T-helper 1 cell (primary cell): Measurements from ENCODE around the gene DNMT3A.

Source experiments
- DNase-seq, 5 donors: peaks; one replicate each; pipeline ENCODE4 v3.0.0-alpha.2; 2012 to 2020

The DNMT3A gene

GRCh38 chr2:25303633-25304236 is 38.0 kb downstream of the DNMT3A start:
- DNase-seq = no peak

GRCh38 chr2:25302758-25303375 is 38.9 kb downstream of the DNMT3A start:
- no peak for DNase-seq

DNA sequence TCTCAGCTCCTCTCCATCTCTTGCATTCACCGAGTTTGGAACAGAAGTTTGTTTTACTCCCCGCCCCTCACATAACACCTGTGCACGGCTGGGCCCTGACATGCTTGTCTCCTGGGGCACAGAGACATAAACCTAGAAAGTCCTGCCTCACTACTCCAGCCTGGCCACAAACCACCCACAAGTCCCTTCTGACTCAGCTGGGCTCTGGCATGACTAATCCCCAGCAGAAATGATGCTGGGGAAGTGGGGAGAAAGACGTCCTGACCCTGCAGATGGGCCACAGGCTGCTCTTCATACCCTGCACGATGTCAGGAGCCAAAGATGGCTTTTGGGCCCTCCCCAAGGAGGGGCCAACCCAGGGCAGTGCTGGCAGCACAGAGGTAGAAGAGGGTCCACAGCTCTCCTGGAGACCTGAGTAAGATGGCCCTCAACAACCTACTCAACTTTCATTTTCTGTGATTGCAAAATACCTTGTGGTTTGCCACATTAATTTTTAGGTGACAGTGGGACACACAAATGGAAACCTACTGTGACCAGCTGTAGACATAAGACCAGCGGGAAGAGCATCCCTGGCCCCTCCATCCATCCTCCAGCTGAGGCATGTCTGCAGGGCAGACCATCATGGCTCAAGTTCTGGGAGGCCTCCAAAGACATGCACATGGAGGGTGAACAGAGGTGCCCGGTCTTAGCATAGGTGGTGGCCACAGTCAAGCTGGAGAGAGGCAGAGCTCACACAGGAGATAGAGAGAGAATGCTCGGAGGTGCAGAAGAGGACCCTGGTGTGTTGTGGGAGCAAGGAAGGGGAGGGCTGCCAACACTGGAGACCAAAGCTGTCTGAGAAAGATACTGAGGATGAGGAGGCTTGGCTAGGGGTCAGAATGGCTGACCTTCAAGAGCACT is 40.0 kb downstream of the DNMT3A start:
- peak in 1 of 5 donors; percentile 92 for DNase-seq

- DNase-seq = no peak
Observed at GRCh38 chr2:25300001-25300400, 41.7 kb downstream of the DNMT3A start.

DNA sequence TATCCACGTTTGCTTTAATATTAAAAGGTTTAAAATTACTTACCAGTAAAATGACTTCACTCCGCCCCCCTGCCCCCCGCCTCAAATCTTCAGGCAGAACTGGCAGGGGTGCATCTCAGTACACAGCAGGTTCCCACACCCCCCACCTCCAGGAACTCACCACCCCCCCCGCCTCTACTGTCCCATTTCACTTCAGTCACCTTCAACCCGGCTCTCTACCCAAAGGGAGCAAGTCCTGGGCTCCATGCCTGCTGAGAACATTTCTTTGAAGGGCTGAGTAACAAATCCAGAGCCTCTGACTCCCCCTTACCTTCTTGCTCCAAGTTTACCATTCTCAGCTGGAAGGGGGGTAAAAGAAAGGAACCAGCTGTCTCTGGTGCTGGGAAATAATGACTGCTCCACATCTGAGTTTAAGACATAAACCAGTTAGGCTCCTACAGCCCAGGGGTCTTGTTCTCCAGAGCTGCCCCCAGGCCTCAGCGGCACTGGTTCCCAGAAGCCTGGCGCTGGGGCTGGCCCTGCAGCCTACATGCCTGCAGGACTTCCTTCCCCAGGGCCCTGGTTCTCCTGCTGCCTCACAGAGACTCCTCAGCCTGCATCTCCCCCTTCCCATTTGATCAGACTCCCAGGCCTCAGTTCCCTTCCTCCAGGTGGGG is 42.8 kb downstream of the DNMT3A start:
- DNase-seq = no peak

DNA sequence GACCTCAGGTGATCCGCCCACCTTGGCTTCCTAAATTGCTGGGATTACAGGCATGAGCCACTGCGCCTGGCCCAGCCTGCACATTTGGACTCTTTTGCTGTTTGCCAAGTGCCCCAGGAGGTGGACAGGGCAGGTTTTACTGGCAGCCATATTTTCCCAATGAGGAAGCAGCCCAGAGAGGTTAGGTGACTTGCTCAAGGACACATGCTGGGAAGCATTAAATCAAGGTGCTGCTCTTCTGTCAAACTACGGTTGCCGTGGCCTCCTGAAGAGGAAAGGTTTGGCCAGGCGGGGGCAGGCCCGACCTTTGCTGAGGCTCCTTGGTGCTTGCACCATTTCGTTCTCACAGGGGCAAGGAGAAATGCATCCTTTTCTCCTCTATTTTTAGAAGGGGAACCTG is 44.0 kb downstream of the DNMT3A start:
- DNase-seq = no peak

DNA sequence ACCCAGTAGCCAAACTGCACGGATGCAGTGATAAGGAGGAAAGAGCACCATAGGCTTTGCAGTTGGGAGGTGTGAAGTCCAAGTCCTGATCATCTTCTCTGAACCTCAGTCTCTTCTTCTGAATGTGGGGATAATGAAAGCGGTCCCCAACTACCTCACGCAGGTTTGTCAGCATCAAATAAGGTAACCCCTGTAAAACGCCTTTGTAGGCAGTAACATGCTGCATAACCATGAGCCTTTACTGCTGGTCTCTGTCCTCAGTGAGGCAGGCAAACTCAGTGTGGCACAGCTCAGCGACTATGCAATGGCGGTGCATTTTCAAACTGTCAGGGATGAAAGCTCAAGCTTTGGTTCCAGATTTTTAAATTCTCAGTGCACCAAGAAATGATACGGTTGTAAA is 46.1 kb downstream of the DNMT3A start:
- no peak for DNase-seq

DNA sequence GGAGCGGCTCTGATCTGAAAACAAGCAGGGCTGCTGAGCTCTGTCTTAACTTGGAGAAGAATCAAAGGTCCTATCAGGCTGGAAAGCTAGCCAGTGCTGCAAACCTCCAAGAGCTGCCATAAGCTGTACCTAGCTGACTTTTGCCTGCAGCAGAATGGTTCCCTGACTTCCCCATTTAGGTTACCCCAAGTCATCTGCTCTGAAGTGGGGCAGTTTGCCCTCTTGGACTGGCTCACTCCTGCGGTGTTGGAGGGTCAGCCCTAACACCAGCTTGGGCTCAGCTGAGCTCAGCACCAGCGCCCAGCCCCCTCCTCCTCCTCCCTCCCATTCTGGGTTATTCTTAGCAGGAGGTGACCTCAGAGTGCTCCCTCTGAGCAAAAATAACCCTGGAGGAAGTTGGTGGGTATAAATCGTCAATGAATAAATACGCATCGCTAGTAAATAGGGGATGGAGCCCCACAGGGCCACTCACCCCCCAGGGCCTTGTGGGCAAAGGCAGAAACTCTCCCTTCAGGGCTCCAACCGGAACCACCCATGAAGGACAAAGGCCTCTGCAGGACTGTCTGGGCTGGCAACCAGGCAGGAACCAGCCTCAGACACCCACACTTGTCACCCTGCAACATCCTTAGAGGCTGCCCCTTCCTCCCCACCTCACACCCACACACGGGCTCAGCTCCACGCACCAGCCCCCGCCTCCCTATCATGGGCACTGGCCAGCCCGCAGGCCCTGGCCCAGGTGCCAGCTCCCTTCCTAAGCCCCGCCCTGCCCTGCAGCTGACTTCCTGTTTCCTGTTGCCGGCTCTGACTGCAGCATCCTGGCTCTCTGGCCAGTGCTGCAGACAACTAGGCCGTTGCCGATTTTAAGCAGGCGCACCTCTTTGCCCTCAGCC is 46.9 kb downstream of the DNMT3A start:
- DNase-seq = peak; percentile 61 to 90 (median 67)

DNA sequence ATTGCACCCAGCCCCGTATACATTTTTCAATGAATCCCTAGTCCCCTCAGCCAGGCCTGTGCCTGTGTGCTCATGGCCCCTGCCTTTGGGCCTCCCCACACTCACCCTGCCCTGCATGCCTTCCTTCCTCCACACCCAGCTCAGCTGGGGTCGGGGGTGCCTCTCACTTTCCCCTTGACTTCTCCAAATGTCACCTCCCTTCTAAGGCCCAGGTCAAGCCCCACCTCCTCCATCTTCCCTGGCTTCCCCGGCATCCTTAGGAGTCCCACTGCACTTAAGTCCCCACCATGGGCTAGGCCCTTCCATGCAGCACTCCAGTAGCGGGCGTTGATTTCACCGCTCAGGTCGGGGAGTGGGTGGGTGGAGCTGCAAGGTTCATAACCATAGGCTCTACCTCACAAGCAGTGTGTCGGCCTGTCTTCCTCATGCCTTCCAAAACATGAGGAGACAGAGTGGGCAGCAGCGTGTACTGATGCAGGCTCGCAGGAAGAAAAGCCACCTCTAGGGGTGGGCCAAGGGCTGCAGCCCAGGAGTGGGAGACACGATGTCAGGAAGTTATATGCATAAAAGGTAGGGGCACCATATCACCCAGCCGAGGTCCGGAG is 47.7 kb downstream of the DNMT3A start:
- no peak for DNase-seq

DNA sequence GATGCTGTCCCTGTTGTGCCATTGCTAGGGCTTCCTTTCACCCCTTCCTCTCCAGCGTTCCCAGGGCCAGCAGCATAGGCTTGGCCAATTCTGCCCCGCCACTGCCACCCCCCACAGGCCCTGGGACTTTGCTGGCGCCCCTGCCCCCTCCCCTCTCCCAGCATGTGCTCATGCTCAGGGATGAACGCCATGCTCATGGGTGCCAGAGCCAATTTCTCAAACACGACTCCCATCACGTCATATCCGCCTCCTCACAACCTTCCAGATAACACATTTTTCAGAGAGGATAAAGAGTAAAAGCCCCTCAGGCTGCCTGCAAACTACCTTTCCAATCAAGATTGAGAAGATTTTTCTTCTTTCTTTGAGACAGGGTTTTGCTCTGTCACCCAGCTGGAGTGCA is 48.6 kb downstream of the DNMT3A start:
- no peak for DNase-seq

DNA sequence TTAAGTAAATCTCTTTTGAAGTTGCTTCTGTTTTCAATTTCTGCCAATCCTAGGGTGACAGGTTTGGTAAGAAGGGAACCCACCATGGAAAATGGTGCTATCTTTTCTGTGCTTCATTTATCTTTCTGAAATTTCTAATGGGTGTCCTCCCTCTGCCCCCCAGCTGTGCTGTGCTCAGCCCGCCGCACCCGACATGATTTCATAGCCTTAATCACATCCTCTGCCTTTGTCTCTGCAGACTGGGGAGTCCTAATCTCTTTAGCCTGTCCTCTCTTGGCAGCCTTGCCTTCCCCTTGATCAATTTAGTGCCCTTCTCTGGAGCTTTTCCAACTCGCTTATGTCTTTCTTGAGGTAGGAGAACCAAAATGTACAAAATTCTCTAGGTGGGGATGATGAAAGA is 49.3 kb downstream of the DNMT3A start:
- DNase-seq = no peak

- no peak for DNase-seq
Observed at GRCh38 chr2:25290811-25291495, 50.8 kb downstream of the DNMT3A start.

DNA sequence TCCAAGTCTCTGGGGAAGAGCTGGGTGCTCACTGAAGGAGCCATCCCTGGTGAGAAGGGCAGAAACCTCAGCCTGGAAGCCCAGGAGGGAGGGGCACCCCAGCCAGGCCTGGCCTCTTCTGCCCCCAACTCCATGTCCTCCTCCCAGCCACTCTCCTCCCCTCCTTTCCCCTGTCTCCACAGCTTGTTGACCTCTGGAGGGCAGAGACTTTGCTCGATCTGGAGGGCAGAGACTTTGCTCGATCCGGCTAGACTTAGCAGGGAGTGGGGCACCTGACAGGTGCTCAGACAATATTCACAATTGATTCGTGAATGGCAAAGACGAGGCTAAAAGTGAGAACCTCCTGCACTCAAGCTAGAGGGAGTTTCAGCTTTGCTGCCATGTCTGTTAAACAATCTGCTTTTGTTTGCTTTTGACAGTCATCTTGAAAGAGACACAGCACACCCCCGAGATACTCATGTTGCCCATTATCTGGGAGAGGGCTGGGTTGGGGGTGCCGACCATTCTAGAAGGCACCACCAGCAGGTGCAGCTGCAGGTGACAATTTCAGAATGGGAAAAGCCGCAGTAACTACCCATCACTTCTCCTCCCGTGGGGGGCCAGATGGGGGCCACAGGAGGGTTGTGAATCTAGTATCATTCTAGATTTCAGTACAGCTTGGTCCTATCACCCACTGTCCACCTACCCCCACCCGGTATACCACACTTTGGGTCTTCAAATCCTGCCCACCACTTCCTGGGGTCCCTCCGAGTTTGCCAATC is 54.8 kb downstream of the DNMT3A start:
- no peak for DNase-seq

DNA sequence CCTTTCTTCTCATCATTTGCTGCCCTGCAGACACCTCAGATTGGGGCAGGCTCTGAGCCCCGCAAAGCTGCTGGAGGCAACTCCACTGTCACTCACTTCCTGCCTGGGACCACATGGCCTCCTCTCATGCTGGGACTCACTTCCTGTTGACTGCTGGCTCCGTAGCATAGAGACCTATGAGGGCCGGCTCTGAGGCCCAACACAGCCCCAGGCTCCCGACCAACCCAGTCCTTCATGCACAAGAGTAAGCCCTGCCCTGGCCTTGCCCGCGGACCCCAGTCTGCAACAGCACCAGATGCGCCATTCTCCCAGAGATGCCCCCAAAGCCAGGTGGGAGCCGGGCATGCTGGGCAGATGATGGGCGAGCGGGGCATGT is 55.7 kb downstream of the DNMT3A start:
- peak; percentile 29 to 90 (median 57) for DNase-seq

GRCh38 chr2:25285265-25286024 is 56.3 kb downstream of the DNMT3A start:
- DNase-seq = no peak

- DNase-seq = no peak
Observed at GRCh38 chr2:25284756-25285155, 57.0 kb downstream of the DNMT3A start.

GRCh38 chr2:25283921-25284320 is 57.8 kb downstream of the DNMT3A start:
- DNase-seq = no peak

DNA sequence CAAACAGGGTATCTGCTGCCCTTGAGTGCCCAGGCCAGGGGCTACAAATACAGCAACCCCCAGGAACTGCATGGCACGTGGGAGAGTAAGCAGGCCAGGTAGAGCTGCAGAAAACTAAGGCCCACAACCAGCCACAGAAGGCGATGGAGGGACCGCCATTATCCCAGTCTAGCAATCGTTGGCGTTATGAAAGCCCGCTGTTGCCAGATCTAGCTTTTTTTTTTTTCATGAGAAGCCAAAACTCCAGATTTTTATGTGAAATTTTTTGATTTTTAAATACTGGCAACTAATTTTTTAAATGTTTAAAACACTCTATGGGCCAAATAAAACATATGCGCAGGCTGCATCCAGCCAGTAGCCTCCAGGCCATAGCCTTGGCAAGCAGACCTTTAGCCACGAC is 59.8 kb downstream of the DNMT3A start:
- no peak for DNase-seq

DNA sequence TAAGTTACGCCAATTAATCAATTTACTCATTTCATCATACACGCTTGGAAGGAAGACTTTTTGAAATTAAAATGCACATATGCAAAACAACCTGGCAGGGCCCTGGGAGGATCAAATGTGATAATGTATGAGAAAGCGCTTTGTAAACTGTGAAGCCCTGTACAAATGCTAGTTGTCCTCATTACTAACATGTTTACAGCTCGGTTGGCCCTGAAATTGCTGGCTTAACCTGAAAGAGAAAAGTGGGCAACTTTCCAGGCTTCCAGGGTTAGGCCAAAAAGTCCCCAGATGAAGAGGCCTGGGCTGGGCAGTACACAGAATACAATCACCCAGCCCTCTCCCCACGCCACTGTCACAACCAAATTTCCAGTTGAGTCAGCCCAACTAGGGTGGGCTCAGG is 60.2 kb downstream of the DNMT3A start:
- DNase-seq = no peak
